ENCODE results near the gene GRK7. TPM values are rescaled to one million over a fixed set of nuclear protein-coding genes. Genes with fewer than 3 reads are reported as not detected.
"Not testable (repeated sequence)": the region's sequence is repeated elsewhere in the genome, so short reads cannot be mapped to it uniquely, and the experiment has no call there.

The GRK7 gene
- total RNA-seq, 1 experiment from 2014 or later, result not detected

DNA sequence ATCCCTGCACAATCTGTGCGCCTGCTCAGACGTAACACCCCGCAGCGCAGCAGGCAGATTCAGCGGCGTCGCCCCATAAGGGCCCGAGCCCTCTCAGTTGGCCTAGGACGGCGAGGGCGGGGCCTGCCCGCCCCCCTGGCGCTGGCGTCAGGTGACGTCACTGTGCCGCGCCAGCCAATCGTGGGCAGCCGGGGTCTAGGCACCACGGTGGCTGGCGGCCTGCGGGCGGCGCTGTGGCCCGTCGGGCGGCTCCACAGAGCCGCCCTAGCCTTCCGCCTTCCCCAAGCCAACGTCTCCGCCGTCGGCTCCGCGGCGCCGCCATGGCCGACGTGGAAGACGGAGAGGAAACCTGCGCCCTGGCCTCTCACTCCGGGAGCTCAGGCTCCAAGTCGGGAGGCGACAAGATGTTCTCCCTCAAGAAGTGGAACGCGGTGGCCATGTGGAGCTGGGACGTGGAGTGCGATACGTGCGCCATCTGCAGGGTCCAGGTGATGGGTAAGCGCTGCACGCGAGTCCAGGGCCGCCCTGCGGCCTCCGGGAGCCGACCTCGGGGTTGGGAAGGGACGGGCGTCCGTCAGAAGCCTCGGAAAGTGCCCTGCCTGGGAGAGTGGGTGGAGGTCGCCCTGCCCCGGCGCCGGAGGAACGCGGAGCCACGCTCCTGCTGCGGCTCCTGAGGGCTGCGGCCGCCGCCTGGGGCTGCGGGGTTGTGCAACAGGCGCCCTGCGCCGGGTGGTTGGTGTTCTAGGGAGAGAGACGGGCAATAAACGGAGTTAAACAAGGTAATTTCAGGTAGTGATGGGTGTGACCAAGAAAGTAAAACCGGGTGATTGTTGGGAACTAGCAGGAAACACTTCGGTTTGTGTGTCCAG lies 25.0 kb upstream of the GRK7 start, which contains the start of gene RNF7:
Gene RNF7 (plus strand): TSS at position 277 of the 869 bp plus-strand sequence. CDS start 44 bp downstream, at position 321.
- peaks cover 2% of the 10 kb centered on the region for H3K36me3 ChIP-seq (replicated peaks; ENCODE audit: control insufficient read depth, insufficient read depth, low read length)
- H3K27me3 ChIP-seq (ENCODE audit: control insufficient read depth, insufficient read depth, low read length), result no peaks in the 10 kb centered on the region
- DNase-seq, result peak; percentile 97
- H3K4me3 ChIP-seq (ENCODE audit: insufficient read depth, low read depth, low read length), result peak within 1 kb of the TSS; percentile 95

DNA sequence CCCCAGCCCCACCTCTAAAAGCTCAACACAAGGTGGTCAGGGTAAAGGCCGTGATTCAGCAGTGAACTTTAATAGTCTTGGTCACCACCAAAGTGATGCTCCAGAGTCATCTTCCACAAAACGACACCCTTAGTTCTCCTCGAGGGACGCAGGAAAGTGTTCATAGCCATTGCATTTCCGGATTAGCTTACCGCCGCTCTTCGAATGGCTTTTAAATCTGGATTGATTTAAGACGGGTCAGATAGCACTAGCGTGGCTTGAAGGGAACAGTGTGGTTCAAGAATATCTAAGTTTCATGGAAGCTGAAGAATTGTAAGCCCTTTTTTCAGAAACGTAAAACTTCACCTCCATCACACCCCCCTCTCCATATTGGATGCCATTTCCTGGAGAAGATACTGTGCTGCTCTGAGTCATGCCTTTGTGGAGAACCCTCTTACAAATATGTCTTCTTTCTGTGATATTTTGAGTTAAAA lies 24.3 kb upstream of the GRK7 start:
- DNase-seq, result peak; percentile 23
- Histone ChIP-seq H3K27me3 (ENCODE audit: control insufficient read depth, insufficient read depth, low read length) (no peaks in the 10 kb centered on the region), H3K36me3 (replicated peaks; ENCODE audit: control insufficient read depth, insufficient read depth, low read length) (peaks cover 4% of the 10 kb centered on the region), H3K4me3 (ENCODE audit: insufficient read depth, low read depth, low read length) (peak overlapping the region; percentile 95)

DNA sequence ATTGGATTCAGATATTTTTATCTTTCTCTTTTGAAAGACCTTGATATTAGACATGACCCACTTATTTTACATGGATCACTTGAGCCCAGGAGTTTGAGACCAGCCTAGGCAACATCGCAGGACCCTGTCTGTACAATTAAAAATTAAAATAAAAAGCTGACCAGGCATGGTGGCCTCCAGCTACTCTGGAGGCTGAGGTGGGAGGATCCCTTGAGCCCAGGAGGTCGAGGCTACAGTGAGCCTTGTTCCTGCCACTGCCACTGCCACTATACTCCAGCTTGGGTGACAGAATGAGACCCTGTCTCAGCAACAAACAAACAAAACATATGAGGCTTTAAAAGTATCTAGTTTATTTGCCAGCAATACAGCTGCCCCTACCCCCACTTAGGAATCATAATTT lies 23.5 kb upstream of the GRK7 start:
- H3K36me3 ChIP-seq (replicated peaks; ENCODE audit: control insufficient read depth, insufficient read depth, low read length), result peaks cover 10% of the 10 kb centered on the region
- no peaks in the 10 kb centered on the region for H3K27me3 ChIP-seq (ENCODE audit: control insufficient read depth, insufficient read depth, low read length)
- DNase-seq, result no peak
- peak overlapping the region; percentile 95; the same call in 1 of the 2 replicates for H3K4me3 ChIP-seq (ENCODE audit: insufficient read depth, low read depth, low read length)

DNA sequence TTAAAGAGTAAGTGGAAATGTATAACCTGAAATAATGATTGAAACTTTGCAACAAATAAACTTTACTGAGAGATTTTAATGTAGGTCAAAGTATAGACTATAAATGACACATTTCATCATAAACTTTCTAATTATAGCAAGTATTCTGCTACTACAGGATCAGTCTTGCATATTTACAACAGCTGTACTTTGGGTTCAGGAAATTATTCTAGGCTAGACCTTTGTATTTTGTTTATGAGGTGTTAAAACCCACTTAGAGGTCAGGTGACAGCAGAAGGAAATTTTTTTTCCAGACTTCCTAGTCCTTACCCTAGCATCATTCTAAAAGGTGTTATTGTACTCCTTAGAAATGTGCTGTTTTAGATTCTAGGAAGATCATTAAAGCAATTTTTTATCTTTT lies 22.9 kb upstream of the GRK7 start:
- peaks cover 14% of the 10 kb centered on the region for H3K36me3 ChIP-seq (replicated peaks; ENCODE audit: control insufficient read depth, insufficient read depth, low read length)
- H3K4me3 ChIP-seq (ENCODE audit: insufficient read depth, low read depth, low read length), result no peak overlapping the region
- no peaks in the 10 kb centered on the region for H3K27me3 ChIP-seq (ENCODE audit: control insufficient read depth, insufficient read depth, low read length)
- no peak for DNase-seq

DNA sequence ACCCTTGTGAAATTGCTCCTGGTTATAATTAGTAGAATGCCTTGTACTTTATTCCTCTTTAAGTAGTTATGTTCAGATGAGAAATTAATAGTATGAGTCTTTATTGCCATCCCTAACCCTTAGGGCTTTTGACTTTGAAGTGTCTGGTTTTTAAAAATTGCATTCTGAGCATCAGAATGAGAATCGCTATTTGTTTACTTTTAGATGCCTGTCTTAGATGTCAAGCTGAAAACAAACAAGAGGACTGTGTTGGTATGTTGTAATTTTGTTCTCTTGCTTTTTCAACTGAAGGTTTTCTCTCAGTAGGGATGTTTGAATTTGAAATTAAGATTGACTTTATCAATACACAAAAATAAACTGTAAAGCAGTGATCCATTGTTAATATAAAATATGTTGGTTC lies 19.9 kb upstream of the GRK7 start:
- DNase-seq, result no peak
- no peak overlapping the region for H3K4me3 ChIP-seq (ENCODE audit: insufficient read depth, low read depth, low read length)
- H3K36me3 ChIP-seq (replicated peaks; ENCODE audit: control insufficient read depth, insufficient read depth, low read length), result peaks cover 22% of the 10 kb centered on the region
- H3K27me3 ChIP-seq (ENCODE audit: control insufficient read depth, insufficient read depth, low read length), result no peaks in the 10 kb centered on the region

DNA sequence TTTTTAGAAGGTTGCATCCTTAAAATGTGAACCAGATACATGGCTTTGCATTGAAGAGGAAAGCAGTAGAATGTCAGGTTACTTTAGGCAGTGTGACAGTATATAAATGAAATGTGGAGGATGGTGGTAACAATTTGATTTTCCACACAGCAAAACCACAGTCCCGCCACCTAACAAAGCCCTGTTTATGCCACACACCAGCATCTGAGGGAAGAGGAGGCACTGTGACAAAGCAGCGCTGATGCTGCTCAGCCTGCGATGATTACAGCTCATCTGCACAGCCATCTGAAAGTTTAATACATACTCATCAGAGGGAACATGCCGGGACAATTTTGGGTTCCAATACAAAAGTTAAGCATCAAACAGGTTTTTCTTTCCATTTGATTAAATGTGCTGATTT lies 16.2 kb upstream of the GRK7 start:
- no peak for DNase-seq
- peaks cover 22% of the 10 kb centered on the region for H3K36me3 ChIP-seq (replicated peaks; ENCODE audit: control insufficient read depth, insufficient read depth, low read length)
- H3K27me3 ChIP-seq (ENCODE audit: control insufficient read depth, insufficient read depth, low read length), result no peaks in the 10 kb centered on the region
- no peak overlapping the region for H3K4me3 ChIP-seq (ENCODE audit: insufficient read depth, low read depth, low read length)

DNA sequence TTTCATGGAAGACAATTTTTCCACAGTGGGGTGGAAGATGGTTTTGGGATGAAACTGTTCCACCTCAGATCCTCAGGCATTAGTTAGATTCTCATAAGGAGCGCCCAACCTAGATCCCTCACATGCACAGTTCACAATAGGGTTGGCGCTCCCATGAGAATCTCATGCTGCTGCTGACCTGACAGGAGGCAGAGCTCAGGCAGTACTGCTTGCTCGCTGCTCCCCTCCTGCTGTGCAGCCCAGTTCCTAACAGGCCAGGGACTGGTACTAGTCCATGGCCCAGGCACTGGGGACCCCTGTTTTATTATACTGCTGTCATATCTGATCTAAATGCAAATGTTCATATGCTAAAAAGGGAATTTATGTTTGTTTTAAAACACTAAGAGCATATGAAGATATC lies 9.8 kb upstream of the GRK7 start:
- Histone ChIP-seq H3K4me3 (ENCODE audit: insufficient read depth, low read depth, low read length) (no peak overlapping the region), H3K27me3 (ENCODE audit: control insufficient read depth, insufficient read depth, low read length) (no peaks in the 10 kb centered on the region), H3K36me3 (replicated peaks; ENCODE audit: control insufficient read depth, insufficient read depth, low read length) (no peaks in the 10 kb centered on the region; the same call in none of the 2 replicates)
- no peak for DNase-seq

DNA sequence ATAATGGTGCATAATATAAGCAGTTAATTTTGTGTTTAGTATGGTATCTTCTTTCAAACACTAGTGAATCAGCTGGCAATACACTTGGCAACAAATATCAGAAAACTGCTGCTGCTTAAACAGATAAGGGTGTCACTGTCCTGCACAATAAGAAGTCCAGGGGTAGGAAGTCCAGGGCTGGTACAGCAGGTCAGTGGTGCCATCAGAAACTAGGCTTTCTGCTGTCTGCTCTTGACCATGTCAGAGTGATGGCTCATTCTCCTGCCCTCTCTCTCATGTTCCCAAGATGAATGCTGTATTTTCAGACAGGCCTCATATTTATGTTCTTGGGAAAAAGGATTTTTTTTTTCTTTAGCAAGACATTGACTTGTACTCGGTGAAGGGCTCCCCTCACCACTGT lies 9.2 kb upstream of the GRK7 start:
- H3K4me3 ChIP-seq (ENCODE audit: insufficient read depth, low read depth, low read length), result no peak overlapping the region
- H3K36me3 ChIP-seq (replicated peaks; ENCODE audit: control insufficient read depth, insufficient read depth, low read length), result no peaks in the 10 kb centered on the region; the same call in none of the 2 replicates
- no peak for DNase-seq
- H3K27me3 ChIP-seq (ENCODE audit: control insufficient read depth, insufficient read depth, low read length), result no peaks in the 10 kb centered on the region

DNA sequence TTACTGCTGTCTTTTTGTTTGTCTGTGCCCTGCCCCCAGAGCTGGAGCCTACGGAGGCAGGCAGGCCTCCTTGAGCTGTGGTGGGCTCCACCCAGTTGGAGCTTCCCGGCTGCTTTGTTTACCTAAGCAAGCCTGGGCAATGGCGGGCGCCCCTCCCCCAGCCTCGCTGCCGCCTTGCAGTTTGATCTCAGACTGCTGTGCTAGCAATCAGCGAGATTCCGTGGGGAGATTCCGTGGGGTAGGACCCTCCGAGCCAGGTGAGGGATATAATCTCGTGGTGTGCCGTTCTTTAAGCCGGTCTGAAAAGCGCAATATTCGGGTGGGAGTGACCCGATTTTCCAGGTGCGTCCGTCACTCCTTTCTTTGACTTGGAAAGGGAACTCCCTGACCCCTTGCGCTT lies 656 bp upstream of the GRK7 start:
- DNase-seq, result not testable (repeated sequence)
- peak overlapping the region; percentile 24 for H3K4me3 ChIP-seq (ENCODE audit: insufficient read depth, low read depth, low read length)

DNA sequence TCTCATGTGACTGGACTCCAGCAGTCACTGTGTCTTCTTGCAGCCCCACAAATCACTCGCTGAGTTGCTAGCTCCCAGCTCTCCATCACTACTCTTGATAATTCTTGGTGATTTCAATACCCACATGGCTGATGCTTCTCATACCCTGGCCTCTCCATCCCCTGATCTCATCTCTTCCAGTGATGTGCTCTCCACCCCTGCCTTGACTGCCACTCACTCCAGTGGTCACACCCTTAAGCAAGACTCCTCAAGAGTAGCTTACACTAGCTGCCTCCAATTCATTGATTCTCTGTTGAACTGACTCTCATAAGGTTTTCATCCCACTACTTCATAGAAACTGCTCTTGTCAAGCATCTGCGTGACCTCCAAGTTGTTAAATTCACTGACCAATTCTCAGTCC lies 837 bp downstream of the GRK7 start:
- no peaks in the 10 kb centered on the region; the same call in 1 of the 2 replicates for H3K27me3 ChIP-seq (ENCODE audit: control insufficient read depth, insufficient read depth, low read length)
- H3K36me3 ChIP-seq (replicated peaks; ENCODE audit: control insufficient read depth, insufficient read depth, low read length), result no peaks in the 10 kb centered on the region; the same call in 1 of the 2 replicates
- no peak overlapping the region for H3K4me3 ChIP-seq (ENCODE audit: insufficient read depth, low read depth, low read length)
- no peak for DNase-seq

More for the DNA sequence above, 656 bp upstream of the GRK7 start:
- H3K27me3 ChIP-seq (ENCODE audit: control insufficient read depth, insufficient read depth, low read length); H3K36me3 ChIP-seq (replicated peaks; ENCODE audit: control insufficient read depth, insufficient read depth, low read length): not testable (repeated sequence)

DNA sequence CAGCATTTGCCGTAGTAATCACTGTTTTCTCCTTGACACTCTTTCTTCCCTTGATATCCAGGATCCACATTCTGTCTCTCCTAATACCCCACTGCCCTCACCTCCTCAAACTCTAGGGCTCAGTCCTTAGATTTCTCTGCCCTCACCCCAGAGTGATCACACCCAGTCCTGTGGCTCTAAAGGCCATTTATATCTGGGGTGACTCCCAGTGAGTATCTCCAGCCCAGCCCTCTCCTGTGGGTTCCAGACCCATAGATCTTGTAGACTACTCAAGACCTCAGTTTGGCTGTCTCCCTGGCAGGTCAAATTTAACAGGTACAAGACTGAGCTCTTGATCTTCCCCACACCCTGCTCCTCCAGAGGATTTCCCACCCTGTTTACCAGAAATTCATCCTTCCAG lies 1.3 kb downstream of the GRK7 start:
- Histone ChIP-seq H3K36me3 (replicated peaks; ENCODE audit: control insufficient read depth, insufficient read depth, low read length) (no peaks in the 10 kb centered on the region; the same call in 1 of the 2 replicates), H3K27me3 (ENCODE audit: control insufficient read depth, insufficient read depth, low read length) (no peaks in the 10 kb centered on the region; the same call in 1 of the 2 replicates), H3K4me3 (ENCODE audit: insufficient read depth, low read depth, low read length) (no peak overlapping the region)
- DNase-seq, result no peak

DNA sequence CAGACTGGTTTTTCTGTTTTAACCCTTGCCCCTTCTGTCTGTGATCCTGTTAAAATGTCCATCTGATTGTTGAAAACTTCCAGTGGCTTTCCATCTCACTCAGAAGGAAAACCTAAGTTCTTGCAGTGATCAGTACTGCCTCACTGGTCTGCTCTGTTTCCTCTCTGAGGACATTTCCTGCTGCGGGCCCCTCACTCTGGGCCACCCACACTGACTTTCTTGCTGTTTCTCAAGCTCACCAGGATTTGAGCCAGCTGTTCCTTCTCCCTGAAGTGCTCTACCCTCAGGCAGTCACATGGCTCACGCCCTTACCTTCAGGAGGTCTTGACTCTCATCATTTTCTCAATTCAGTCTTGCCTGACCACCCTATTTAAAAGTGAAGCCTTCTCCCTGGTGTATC lies 1.8 kb downstream of the GRK7 start:
- DNase-seq, result no peak
- Histone ChIP-seq H3K36me3 (replicated peaks; ENCODE audit: control insufficient read depth, insufficient read depth, low read length) (no peaks in the 10 kb centered on the region; the same call in 1 of the 2 replicates), H3K27me3 (ENCODE audit: control insufficient read depth, insufficient read depth, low read length) (no peaks in the 10 kb centered on the region; the same call in 1 of the 2 replicates), H3K4me3 (ENCODE audit: insufficient read depth, low read depth, low read length) (no peak overlapping the region)

DNA sequence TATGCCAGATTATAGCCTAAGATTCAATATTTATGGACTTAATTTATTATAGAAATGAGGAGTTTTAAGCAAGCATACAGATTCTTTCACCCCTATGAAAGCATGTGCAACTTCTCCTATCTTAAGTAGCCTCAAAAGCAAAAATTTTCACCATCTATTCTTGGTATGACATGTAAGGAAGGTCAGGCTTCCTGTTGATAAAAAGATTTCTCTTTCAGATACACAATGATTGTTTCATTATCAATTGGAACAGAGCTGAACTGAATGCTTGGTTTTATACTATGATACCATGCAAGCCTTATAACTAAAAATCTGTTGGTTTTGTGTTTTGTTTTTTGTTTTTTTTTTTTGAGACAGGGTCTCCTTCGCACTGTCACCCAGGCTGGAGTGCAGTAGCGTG lies 3.9 kb downstream of the GRK7 start:
- no peaks in the 10 kb centered on the region; the same call in 1 of the 2 replicates for H3K27me3 ChIP-seq (ENCODE audit: control insufficient read depth, insufficient read depth, low read length)
- DNase-seq, result no peak

DNA sequence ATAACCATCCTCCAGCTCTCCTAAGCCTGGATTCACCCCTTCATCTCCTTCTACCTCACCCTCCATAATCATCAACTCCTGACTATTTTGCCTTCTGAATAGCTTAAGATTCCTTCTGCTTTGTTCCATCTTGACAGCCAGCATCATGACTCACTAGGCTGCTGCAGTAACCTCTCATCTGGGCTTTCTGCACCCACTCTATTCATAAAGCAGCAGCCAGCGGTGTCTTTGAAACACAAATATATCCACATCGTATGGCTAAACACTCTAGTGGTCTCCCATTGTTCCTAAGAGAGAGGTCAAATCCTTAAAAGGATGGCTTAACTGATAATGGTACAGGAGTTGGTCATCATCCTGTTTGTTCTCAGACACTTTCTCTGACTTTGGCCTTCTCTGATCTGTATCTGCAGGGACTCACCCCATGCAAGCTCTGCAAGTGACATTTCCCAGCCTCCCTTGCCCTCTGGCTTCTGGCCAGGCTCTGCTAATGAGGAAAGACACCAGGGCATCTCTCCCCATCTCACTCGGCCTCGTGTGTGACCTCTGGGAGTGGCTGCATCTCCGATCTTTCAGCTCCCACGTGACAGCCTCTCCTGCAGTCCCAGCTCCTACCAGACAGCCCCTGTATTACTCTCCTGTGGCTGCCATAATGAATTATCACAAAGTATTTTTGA lies 6.2 kb downstream of the GRK7 start:
- H3K4me3 ChIP-seq (ENCODE audit: insufficient read depth, low read depth, low read length), result no peak overlapping the region
- DNase-seq, result no peak
- no peaks in the 10 kb centered on the region for H3K27me3 ChIP-seq (ENCODE audit: control insufficient read depth, insufficient read depth, low read length)
- H3K36me3 ChIP-seq (replicated peaks; ENCODE audit: control insufficient read depth, insufficient read depth, low read length), result no peaks in the 10 kb centered on the region; the same call in 1 of the 2 replicates

More for the DNA sequence above, 3.9 kb downstream of the GRK7 start:
- H3K36me3 ChIP-seq (replicated peaks; ENCODE audit: control insufficient read depth, insufficient read depth, low read length), result no peaks in the 10 kb centered on the region; the same call in 1 of the 2 replicates
- H3K4me3 ChIP-seq (ENCODE audit: insufficient read depth, low read depth, low read length), result no peak overlapping the region

DNA sequence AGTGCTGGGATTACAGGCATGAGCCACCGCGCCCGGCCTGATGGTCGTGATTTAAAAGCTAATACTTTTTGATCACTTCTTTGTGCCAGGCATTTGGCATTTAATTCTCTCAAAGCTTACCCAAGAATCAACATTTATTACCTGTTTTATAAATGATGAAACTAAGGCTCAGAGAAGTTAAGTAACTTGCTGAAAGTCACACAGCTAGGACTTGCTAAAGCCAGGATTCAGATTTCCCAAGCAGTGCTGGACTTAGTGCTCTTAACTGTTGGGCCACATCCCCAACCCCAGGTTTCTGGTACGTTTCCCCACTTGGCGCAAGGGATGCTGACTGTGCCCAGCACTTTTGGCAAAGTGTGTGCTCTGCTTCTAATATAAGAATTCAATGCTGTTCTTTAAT lies 10.5 kb downstream of the GRK7 start:
- no peak for DNase-seq
- Histone ChIP-seq H3K4me3 (ENCODE audit: insufficient read depth, low read depth, low read length) (no peak overlapping the region), H3K36me3 (replicated peaks; ENCODE audit: control insufficient read depth, insufficient read depth, low read length) (no peaks in the 10 kb centered on the region), H3K27me3 (ENCODE audit: control insufficient read depth, insufficient read depth, low read length) (no peaks in the 10 kb centered on the region)

Measured in H7 (cell line).